Measurements from ENCODE around the gene MRPL28. TPM values are rescaled to one million over a fixed set of nuclear protein-coding genes. Genes with fewer than 3 reads are reported as not detected.

Gene MRPL28
- total RNA-seq, 4 donors from 2014 or later, result 57.9 to 68.2 (median 63.0) TPM

GRCh38 chr16:360698-361336, 9.5 kb downstream of the MRPL28 start:
- intact Hi-C loops (cut with DNase I), result no loop called here
- peaks cover 0 to under 1% (median 0%) of the 10 kb centered on the region in 3 donors for H3K36me3 ChIP-seq
- no peak overlapping the region for H3K4me3 ChIP-seq
- peaks cover 0 to 37% (median 0%) of the 10 kb centered on the region in 4 donors for H3K27me3 ChIP-seq
- peaks cover 0 to 10% (median 7%) of the 10 kb centered on the region in 3 donors for H3K4me1 ChIP-seq
- DNase-seq, result no peak
- no peak for TF ChIP-seq POLR2A (IDR thresholded peaks at IDR 0.05)
- H3K9me3 ChIP-seq, result no peaks in the 10 kb centered on the region
- H3K27ac ChIP-seq, result no peak overlapping the region
- 71 to 86% methylated on average over 11 to 42 of the region's 47 CpGs for WGBS, 2 donors

GRCh38 chr16:359871-360697, 10.3 kb downstream of the MRPL28 start:
- 89 to 91% methylated on average over 4 to 11 of the region's 47 CpGs for WGBS, 2 donors
- Histone ChIP-seq H3K4me3 (no peak overlapping the region), H3K27me3 (peaks cover 0 to 36% (median 0%) of the 10 kb centered on the region in 4 donors), H3K27ac (no peak overlapping the region), H3K4me1 (peaks cover 0 to 13% (median 7%) of the 10 kb centered on the region in 3 donors), H3K36me3 (no peaks in the 10 kb centered on the region), H3K9me3 (no peaks in the 10 kb centered on the region)
- intact Hi-C loops (cut with DNase I), result no loop called here
- no peak for TF ChIP-seq POLR2A (IDR thresholded peaks at IDR 0.05)
- TF ChIP-seq, protein P1, sequence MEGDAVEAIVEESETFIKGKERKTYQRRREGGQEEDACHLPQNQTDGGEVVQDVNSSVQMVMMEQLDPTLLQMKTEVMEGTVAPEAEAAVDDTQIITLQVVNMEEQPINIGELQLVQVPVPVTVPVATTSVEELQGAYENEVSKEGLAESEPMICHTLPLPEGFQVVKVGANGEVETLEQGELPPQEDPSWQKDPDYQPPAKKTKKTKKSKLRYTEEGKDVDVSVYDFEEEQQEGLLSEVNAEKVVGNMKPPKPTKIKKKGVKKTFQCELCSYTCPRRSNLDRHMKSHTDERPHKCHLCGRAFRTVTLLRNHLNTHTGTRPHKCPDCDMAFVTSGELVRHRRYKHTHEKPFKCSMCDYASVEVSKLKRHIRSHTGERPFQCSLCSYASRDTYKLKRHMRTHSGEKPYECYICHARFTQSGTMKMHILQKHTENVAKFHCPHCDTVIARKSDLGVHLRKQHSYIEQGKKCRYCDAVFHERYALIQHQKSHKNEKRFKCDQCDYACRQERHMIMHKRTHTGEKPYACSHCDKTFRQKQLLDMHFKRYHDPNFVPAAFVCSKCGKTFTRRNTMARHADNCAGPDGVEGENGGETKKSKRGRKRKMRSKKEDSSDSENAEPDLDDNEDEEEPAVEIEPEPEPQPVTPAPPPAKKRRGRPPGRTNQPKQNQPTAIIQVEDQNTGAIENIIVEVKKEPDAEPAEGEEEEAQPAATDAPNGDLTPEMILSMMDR (IDR thresholded peaks at IDR 0.05), result no peak
- DNase-seq, result no peak

GRCh38 chr16:359067-359763, 11.1 kb downstream of the MRPL28 start:
- WGBS, 2 donors, result 64 to 70% methylated on average over 7 of the region's 19 CpGs
- H3K4me1 ChIP-seq, result peaks cover 4 to 22% (median 7%) of the 10 kb centered on the region in 3 donors
- H3K36me3 ChIP-seq, result no peaks in the 10 kb centered on the region
- no peak for TF ChIP-seq POLR2A (IDR thresholded peaks at IDR 0.05)
- TF ChIP-seq, protein P1 (IDR thresholded peaks at IDR 0.05), result no peak
- intact Hi-C loops (cut with DNase I), result no loop called here
- no peak for DNase-seq
- H3K27me3 ChIP-seq, result peaks cover 0 to 27% (median 0%) of the 10 kb centered on the region in 4 donors
- no peak overlapping the region for H3K4me3 ChIP-seq
- no peak overlapping the region for H3K27ac ChIP-seq
- no peaks in the 10 kb centered on the region for H3K9me3 ChIP-seq

DNA sequence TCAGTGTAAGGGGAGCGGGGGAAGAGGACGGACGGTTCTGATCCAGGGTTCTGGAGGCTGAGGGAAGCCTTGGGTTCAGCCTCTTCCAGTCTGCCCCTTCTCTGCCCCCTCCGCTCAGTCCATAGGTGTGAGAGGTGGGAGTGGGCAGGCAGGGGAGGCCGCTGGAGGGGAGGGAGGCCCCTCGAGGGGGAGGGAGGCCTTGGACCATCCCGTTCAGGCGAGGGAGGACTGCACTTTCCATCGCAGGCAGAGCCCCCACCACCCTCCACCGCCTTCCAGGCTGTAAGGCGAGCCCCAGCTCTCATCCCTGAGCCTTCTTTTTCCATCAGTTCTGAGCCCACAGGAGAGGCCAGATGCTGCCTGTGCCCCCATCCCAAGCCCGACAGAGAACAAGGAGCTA, 13.6 kb downstream of the MRPL28 start:
- Histone ChIP-seq H3K4me3 (no peak overlapping the region), H3K27ac (no peak overlapping the region), H3K4me1 (peaks cover 9 to 26% (median 13%) of the 10 kb centered on the region in 3 donors), H3K36me3 (no peaks in the 10 kb centered on the region), H3K9me3 (no peaks in the 10 kb centered on the region), H3K27me3 (peaks cover 0 to 8% (median 0%) of the 10 kb centered on the region in 4 donors)
- no peak for DNase-seq
- intact Hi-C loops (cut with DNase I), result no loop called here
- 61 to 85% methylated on average over 4 of the region's 12 CpGs for WGBS, 2 donors
- no peak for TF ChIP-seq POLR2A (IDR thresholded peaks at IDR 0.05)
- TF ChIP-seq, protein P1 (IDR thresholded peaks at IDR 0.05), result no peak

GRCh38 chr16:354971-355461, 15.3 kb downstream of the MRPL28 start:
- peak overlapping the region in 2 of 4 donors; percentile 90 to 95 for H3K27ac ChIP-seq
- no peak for DNase-seq
- 76 to 88% methylated on average over 1 to 4 of the region's 10 CpGs for WGBS, 2 donors
- H3K4me1 ChIP-seq, result peaks cover 9 to 43% (median 22%) of the 10 kb centered on the region in 3 donors
- TF ChIP-seq, protein P1 (IDR thresholded peaks at IDR 0.05), result no peak
- TF ChIP-seq POLR2A (IDR thresholded peaks at IDR 0.05), result no peak
- H3K4me3 ChIP-seq, result no peak overlapping the region
- no peaks in the 10 kb centered on the region for H3K27me3 ChIP-seq
- H3K36me3 ChIP-seq, result no peaks in the 10 kb centered on the region
- intact Hi-C loops (cut with DNase I), result no loop called here
- H3K9me3 ChIP-seq, result no peaks in the 10 kb centered on the region
